GM21576 (cell line): ENCODE measurements around the gene NCCRP1.

ENCODE experiments used
- ATAC-seq: cut with Tn5 transposase; IDR thresholded peaks from one replicate; pipeline ENCODE4 v1.9.1; 2021; ENCODE audit warnings: mild to moderate bottlenecking, moderate library complexity; ENCODE audit not compliant: unreplicated experiment

NCCRP1 gene, protein sequence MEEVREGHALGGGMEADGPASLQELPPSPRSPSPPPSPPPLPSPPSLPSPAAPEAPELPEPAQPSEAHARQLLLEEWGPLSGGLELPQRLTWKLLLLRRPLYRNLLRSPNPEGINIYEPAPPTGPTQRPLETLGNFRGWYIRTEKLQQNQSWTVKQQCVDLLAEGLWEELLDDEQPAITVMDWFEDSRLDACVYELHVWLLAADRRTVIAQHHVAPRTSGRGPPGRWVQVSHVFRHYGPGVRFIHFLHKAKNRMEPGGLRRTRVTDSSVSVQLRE

DNA sequence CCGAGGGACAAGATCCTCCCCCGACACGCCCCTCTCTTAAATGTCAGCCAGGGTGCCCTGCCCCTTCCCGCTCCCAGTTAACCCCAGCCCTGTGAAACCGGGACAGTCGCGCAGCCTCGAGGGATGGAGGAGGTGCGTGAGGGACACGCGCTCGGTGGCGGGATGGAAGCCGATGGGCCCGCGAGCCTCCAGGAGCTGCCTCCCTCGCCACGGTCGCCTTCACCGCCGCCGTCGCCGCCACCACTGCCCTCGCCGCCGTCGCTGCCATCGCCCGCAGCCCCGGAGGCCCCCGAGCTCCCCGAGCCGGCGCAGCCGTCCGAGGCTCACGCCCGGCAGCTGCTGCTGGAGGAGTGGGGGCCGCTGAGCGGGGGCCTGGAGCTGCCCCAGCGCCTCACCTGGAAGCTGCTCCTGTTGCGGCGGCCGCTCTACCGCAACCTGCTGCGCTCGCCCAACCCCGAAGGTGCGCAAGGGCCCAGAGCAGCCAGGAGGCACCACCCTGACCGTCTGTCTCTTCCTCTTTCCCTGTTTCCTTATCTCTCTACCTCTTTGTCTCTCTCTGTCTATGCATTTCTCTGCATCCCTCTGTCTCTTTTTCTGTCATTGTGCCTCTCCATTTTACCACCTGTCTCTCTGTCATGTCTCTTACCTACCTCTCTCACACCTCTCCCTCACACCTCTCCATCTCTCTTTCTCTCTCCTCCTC is at the start of gene NCCRP1:
NCCRP1 (plus strand) TSS at position 105 of the 703 bp plus-strand sequence; CDS start at position 124, 19 bp downstream.
- no peak for ATAC-seq

DNA sequence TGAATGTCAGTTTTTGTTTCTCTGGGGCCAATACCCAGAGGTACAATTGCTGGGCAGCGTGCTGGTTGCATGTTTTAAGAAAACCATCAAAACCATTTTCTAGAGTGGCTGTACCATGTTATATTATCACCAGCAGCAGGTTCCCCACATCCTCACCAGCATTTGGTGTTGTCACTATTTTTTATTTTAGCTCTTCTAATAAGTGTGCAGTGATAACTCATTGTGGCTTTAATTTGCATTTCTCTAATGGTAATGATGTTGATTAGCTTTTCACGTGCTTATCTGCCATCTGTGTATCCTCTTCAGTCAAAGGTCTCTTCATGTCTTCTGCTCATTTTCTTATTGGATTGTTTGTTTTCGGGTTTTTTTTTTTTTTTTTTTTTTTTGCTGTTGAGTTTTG is 49.3 kb upstream of the NCCRP1 start:
- no peak for ATAC-seq

DNA sequence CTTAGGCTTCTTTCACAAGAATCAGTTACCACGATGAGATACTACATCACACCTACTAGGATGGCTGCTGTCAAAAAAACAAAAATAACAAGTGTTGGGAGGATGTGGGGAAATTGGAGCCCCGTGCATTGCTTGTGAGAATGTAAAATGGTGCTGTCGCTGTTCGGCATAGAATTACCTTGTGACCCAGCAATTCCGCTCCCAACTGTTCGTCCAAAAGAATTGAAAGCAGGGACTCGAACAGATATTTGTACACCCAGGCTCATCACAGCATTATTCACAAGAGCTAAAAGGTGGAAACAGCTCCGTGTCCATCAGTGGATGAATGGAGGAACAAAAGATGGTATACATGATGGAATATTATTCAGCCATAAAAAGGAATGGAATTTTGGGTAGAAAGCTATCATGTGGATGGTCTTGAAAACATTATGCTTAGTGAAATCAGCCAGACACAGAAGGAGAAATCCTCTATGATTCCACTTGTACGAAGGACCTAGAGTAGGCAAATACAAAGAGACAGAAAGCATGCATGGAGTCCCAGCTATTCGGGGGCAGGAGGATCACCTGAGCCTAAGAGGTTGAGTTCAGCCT is 47.7 kb upstream of the NCCRP1 start:
- no peak for ATAC-seq

DNA sequence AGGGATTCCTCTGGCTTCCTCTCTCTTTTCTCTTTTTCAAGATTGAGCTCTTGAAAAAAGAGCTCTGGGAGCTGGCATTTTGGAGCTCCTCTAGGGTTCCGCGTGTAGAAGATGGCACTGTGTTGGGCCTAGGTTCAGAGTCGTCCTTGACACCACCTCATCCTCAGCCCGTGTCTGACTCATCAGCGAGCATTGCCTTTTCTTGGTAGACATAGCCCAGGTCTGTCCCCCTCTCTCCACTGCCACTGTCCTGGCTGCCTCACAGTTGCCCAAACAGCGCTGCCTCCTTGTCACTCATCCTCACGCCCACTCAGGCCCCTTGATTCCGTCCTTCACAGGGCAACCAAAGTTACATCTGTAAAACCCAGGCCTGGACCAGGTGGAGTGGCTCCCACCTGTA is 46.5 kb upstream of the NCCRP1 start:
- ATAC-seq: no peak

DNA sequence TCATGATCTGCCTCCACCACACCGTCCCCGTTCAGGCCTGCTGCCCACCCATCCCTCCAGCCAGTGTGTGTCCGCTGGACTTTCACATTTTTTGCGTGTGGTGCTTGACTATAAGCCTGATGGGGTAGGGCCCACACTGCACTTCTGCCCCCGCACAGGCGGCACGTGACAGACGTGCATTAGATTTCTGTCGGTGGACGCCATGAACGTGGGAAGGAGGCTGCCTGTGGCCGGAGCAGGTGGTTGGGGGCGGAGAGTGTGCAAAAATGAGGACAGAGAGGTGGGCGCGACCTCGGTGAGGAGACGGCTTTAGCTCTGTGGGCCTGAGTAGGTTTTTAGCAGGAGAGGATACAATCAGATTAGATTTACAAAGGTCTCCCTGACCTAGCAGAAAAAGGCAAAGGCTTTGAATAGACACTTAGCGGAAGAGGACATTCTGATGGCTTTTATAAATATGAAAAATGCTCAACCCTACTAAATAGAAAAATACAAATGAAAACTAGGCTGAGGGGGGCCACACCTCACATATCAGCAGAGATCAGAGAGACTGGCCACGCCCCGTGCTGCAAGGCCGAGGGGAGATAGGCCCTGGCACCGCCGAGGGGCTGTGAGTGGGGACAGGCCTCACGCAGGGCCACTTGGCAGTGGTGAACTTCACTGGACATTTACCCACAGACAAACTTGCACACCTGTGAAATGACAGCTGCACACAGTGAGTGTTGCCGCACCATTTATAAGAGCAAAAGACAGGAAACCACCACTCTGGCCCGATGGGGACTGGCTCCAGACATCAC is 45.8 kb upstream of the NCCRP1 start:
- no peak for ATAC-seq

DNA sequence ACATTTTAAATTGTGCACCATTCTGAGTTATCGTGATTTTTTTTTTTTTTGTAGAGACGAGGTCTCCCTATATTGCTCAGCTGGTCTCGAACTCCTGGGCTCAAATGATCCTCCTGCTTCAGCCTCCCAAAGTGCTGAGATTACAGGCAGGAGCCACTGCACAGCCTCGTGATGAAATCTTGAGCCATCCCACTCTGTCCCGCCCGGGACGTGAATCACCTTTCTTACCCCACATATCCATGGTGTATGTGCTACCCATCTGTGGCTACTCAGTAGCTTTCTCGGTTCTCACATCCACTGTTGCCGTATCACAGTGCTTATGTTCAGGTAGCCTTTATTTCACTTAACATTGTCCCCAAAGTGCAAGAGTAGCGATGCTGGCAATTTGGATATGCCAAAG is 44.7 kb upstream of the NCCRP1 start:
- ATAC-seq: no peak

DNA sequence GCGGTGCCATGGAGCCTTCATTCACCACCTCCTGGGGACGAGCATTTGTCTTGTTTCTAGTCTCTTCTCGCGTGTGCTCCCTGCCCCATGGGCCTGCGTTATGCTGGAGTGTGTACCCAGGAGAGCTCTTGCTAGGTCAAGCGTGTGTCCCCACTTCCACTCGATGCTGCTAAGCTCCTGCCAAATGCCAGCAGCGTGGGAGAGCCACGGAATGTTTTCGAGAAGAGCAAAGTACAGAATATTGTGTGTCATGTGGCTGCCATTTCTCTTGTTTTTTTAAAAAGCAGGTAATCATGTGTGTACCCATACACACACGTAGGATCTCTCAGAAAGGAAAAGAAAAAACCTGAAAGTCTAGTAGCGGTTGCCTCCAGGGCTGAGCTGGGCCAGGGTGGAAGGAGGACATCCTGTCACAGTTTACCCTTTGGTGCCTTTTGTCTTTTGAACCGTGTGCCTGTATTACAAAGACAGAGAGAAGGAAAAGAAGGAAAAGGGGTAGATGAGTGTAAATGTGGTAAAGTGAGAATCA is 42.6 kb upstream of the NCCRP1 start:
- ATAC-seq: no peak

DNA sequence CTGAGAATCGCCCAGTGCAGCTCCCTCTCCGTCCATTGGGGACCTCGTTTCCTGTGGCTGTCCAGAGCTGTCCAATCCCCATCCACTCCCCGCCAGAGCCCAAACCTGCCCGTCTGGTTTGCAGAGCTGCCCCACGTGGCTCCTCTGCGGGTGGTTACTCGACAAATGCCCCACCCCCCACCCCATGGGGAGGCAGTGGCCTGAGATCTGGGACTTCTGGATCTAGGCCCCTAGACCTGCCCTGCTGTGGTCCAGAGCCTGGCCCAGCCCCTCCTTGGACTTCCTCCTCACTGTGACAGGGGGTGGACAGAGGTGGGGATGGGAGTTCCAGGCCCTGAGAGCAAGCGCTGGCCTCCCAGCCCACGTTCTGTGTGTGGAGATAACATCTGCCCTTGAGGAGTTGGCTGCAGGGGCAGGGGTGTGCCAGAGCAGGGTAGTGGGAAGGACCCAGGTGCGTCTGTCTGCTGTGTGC is 42.1 kb upstream of the NCCRP1 start:
- no peak for ATAC-seq

DNA sequence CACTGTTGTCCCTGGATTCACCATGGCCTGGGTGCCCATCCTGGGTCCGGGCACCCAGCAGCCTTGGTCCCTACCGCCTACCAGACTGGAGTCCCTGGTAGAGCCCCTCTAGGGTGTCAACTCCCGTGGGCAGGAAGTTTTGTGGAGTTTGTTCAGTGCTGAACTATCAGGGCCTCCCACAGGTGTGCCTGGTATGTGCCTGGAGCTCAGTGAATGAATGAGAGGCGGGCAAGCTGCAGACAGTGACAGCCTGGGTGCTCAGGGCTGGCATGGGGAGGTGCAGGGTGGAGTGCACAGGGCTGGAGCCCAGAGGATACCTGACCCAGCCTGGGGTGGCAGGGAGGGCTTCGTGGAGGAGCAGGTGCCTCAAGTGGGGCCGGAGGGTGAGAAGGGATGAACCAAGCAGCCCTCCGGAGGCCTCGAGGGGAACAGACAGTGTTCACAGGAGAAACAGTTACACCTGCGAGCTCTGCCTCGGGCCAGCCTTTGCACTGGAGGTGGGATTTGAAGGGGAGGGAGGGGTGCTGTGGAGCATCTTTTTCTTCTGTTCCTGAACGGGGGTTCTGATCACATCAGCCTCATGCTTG is 41.6 kb upstream of the NCCRP1 start:
- ATAC-seq: no peak

DNA sequence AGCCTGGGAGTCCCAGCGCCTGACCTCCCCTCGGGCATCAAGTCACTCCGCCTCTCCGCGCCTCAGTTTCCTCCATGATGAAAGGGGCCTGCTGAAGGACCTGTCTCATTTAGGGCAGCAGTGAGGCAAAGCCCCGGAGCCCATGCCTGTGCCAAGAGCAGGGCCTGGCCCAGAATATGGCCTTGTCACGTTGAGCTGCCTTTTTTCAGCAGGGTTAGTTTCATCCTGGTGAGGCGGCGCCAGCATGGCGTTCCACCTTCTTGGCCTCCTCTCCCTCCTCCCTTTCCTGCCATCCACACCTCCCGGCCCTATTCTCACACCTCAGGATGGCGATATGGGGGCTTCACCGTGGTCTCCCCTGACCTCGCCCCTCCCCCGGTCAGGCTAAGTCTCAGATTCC is 41.0 kb upstream of the NCCRP1 start:
- no peak for ATAC-seq

DNA sequence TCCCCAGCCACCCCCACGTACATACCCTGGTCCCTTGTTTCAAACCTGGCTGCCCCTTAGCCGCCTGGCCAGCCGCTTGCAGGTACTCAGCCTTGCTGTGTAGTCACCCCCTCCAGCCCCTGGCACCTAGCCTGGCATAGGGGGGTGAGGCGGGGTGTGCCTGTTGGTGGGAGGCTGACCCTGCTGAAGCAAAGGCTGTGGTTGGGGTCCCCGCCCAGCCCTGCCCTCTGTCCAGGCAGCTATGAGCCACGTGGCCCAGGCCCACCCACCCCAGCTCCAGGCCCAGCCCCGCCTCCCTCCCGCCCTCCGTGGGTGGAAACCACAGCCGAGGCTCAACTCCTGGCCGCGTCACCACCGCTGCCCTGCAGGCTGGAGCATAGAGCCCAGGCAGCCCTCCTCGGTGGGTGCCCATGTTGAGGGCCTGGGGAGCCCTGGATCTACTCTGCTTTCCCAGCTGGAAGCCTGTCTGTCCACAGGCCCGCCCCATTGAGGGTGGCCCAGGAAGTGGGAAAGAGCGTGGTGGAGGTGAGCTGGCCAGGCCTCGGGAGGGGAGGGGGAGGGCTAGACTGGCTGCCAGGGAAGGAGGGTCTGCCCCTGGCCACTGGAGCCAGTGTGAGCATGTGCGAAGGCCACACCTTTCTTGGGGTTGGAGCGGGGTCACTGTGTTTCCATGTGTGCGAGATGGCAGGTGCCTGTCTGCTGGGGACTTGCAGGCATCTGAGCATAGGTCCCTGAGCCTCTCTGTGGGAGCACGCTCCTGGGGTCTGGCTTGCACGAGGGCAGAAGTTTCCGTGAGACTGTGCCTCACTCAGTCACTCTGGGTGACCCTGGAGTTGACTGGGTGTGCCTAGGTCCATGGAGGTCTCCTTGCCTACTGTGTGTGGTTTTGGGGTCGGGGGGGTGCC is 40.2 kb upstream of the NCCRP1 start:
- ATAC-seq: no peak

DNA sequence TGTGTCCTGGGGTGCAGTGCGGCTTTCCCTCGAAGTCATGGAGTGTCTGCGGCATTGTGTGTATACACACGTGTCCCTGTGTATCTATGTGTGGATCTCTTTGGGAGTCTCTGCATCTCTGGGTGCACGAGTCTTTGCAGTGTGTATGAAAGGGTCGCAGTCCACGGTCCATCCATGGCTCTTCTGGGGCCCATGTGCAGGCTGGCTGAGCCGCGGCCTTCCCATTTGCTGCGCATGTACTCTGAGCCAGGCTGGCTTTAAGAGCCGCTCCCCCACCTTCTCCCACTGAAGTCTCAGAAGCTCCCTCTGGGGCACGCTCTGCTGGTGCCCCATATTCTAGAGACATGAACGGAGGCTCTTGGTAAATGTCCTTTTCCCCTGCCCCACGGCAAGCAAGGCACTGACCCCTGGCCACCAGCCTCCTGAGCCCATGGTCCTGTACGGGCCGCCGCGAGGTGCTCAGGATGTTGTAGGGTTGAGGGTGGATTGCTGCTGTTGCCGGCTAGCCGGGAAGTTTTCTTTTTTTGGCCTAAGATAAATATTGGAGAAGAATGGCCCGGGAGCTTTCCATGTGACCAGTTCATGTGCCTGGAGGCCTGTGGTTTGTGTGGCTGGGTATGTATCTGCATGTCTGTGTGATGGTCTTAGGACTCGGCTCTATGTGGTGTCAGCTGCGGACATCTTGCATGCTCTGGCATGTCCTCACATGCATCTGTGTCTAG is 39.3 kb upstream of the NCCRP1 start:
- no peak for ATAC-seq

DNA sequence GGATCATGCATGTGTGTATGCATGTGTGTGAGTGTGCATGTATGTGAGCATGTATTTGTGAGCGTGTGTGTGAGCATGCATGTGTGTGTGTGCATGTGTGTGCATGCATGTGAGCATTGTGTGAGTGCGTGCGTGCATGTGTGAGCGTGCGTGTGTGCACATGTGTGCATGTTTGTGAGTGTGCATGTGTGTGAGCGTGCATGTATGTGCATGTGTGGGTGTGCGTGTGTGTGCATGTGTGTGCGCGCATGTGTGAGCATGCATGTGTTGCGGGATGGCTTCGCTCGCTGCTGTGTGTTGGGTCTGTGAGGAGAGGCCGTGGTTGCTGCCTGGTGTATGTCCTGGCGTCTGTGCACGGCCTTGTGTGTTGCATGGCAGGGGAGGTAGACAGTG is 38.8 kb upstream of the NCCRP1 start:
- ATAC-seq: no peak

DNA sequence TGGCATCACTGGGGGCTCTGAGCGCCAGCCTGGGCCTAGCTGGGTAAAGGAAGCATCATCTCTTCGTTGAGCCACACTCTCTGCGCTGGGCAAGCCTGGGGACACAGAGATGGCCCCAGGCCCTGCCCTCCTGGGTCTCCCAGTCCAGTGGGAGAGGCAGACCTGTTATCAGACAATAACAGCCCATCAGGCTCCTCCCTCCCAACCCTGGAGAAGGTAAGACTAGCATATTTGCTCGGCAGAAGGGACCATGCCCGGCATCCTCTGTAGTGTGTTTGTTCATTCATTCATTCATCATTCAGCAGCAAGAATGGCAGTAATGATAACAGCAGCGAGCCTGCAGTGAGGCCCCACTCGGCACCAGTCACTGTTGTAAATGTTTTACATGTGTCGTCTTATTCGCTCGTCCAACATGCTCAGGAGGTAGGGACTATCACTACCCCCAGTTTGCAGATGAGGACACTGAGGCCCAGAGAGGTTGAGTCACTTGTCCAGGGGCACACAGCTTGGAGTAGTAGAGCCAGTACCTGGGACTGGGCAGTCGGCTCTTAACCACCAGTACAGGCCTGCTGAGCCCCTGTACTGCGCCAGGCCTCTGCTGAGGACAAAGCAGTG is 38.0 kb upstream of the NCCRP1 start:
- ATAC-seq: no peak

DNA sequence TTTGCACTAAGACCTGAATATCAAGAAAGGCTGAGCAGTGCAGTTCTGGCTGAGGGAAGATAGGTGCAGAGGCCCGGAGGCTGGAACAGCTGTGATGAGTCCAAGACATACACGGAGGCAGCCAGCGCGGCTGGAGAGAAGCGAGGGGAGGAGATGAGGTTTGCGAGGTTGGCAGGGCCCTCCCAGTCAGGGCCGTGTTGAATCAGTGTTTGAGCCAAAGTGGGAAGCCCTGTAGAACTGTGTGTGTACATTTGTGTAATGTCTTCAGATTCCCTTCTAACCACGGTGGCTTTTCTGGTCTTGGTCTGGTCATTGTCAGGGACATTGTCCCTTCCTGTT is 36.3 kb upstream of the NCCRP1 start:
- ATAC-seq: no peak

DNA sequence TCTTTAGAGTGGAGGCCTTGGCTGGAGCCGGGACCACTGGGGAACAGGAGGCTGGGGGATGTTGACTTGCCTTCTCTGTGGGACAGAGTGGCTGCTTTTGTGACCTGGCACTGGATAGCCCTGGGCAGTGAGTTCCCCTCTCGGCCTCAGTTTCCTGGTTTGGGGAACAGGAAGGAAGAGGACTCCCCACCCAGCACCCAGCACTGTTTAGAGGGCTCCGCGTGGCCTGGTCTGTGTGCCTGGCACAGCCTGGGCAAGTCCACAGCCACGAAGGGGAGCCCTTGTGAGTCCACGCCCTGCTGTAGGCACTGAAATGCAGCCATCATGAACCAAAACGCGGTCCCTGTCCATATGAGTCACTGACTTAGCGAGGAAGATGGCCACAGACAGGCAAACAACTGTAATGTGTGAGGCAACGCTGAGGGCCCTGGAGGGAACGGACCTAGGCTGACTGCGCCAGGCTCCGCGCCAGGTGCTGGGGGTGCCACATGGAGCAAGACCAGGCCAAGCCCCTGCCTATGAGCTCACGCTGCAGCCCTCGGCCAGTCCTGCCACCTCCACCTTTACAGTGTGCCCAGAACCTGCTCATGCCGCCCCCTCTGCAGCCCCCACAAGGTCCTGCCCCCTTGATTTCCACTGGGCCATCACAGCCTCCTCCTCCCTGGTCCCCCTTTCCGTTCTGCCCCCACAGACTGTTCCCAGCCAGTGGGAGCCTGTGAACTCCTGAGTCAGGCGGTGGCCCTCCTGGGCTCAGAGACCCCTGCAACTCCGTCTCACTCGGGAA is 35.7 kb upstream of the NCCRP1 start:
- no peak for ATAC-seq

DNA sequence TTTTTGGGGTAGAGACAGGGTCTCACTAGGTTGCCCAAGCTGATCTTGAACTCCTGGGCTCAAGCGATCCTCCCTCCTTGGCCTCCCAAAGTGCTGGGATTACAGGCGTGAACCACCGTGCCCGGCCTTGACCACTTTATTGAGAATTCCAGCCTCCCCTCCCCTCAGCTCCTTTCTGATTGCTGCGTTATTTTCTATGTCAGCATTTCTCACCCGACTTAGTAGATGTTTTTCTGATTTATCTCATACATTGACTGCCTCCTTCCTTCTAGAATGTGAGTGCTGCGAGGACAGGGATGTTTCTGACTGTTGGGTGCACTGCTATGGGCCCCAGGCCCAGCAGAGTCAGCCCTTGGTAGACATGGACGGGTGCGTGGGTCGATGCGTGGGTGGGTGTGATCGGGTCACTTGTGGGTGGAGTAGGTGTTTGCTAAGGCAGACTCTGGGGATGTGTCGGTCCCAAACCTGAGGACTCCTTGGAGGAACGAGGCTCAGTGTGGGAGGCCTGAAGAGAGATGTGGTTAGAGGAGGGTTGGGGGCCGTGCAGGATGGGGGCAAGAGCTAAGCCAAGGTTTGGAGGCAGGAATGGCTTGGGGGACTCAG is 34.2 kb upstream of the NCCRP1 start:
- no peak for ATAC-seq

DNA sequence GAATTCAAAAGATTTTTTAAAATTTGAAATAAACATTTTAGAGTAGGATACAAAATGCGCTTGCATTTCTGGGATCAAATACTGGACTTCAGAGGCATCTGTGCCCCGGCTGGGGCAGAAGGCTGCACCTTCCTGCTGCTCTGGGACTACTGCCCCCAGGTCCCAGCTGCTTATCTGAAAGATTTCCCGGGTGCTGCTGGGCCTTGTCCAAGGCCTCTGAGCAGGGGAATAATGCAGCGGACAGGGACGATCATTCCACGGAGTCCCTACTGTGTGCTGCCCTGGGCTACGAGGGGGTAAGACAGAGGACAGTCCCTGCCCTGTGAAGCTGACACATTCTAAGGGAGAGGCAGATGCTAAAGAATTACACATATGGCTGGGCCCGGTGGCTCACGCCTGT is 33.1 kb upstream of the NCCRP1 start:
- no peak for ATAC-seq
